ENCODE results near the gene PMPCA. TPM values are rescaled to one million over a fixed set of nuclear protein-coding genes. Genes with fewer than 3 reads are reported as not detected.

Gene PMPCA
- total and polyA plus RNA-seq, 2 experiments from 2014 or later = 61.3 to 88.2 TPM

GRCh38 chr9:136463578-136463977, 53.1 kb downstream of the PMPCA start:
- H3K4me3 Mint-ChIP-seq = no peak overlapping the region
- H3K27me3 Mint-ChIP-seq (ENCODE audit: insufficient read depth, low read depth, poor library complexity) = peaks cover 9% of the 10 kb centered on the region
- no peaks in the 10 kb centered on the region for H3K9me3 Mint-ChIP-seq
- peaks cover 79% of the 10 kb centered on the region for H3K36me3 Mint-ChIP-seq (ENCODE audit: low read depth)
- ATAC-seq (no peak), DNase-seq (ENCODE audit: low spot score) (no peak)
- no peak overlapping the region for H2AFZ ChIP-seq
- no peak overlapping the region for H3K4me2 ChIP-seq
- H3K4me1 Mint-ChIP-seq = no peaks in the 10 kb centered on the region
- H4K20me1 ChIP-seq (replicated peaks; ENCODE audit: insufficient read depth) = peaks cover 27% of the 10 kb centered on the region
- H3K27ac Mint-ChIP-seq = no peak overlapping the region
- H3K9me2 ChIP-seq (ENCODE audit: insufficient read depth) = no peaks in the 10 kb centered on the region
- no peak overlapping the region for H3K4me3 ChIP-seq
- peaks cover 25% of the 10 kb centered on the region for H3K79me2 ChIP-seq (replicated peaks; ENCODE audit: insufficient read depth)
- no peaks in the 10 kb centered on the region for H3K4me1 ChIP-seq (ENCODE audit: insufficient read depth)
- peaks cover 74% of the 10 kb centered on the region for H3K36me3 ChIP-seq (ENCODE audit: insufficient read depth)
- no peak overlapping the region for H3K27ac ChIP-seq (ENCODE audit: low read depth)
- H3F3A ChIP-seq (replicated peaks; ENCODE audit: low read depth) = peaks cover 10% of the 10 kb centered on the region; the same call in 1 of the 2 replicates
- H3K27me3 ChIP-seq (ENCODE audit: insufficient read depth) = no peaks in the 10 kb centered on the region
- no peak for TF ChIP-seq NANOG (IDR thresholded peaks at IDR 0.05; ENCODE audit: borderline replicate concordance)
- no peak for TF ChIP-seq ZNF114 (CRISPR knock-in tag; IDR thresholded peaks at IDR 0.05)
- TF ChIP-seq POLR2AphosphoS5 (IDR thresholded peaks at IDR 0.05; ENCODE audit: low read depth) = no peak
- no peak for TF ChIP-seq ZNF462 (CRISPR knock-in tag; IDR thresholded peaks at IDR 0.05)
- no peak for TF ChIP-seq CREB1 (CRISPR knock-in tag; IDR thresholded peaks at IDR 0.05; ENCODE audit: low read depth)
- TF ChIP-seq EZH2phosphoT487 (IDR thresholded peaks at IDR 0.05; ENCODE audit: unreplicated experiment) = no peak
- TF ChIP-seq EZH2 (IDR thresholded peaks at IDR 0.05; ENCODE audit: low read depth, unreplicated experiment) = no peak
- no peak for TF ChIP-seq STAT1 (IDR thresholded peaks at IDR 0.05; ENCODE audit: unreplicated experiment)
- TF ChIP-seq REST (IDR thresholded peaks at IDR 0.05; ENCODE audit: unreplicated experiment) = no peak
- no peak for TF ChIP-seq JUNB (IDR thresholded peaks at IDR 0.05; ENCODE audit: unreplicated experiment)
- no peak for TF ChIP-seq CTCF (conservative IDR thresholded peaks at IDR 0.05; ENCODE audit: low read depth in 2 of 2)

Measured in GM23338 (cell line).